Activated T-cell treated with anti-CD3 and anti-CD28 coated beads, Interleukin-2, amount 50 U/mL, for 72 hours (primary cell): ENCODE measurements around the gene KAT8. TPM values are rescaled to one million over a fixed set of nuclear protein-coding genes. Genes with fewer than 3 reads are reported as not detected.

Experiments used
- ATAC-seq, 2 donors: fragments of 150-1000 bp; cut with Tn5 transposase; replicated peaks in 1 of 2; 2 replicates each; pipeline ENCODE4 v1.10.0; 2021; ENCODE audit warnings: moderate library complexity in 2 of 2, mild to moderate bottlenecking in 1 of 2
- DNase-seq, 2 donors: peaks; one replicate each; pipeline ENCODE4 v3.0.0; 2021 to 2022; ENCODE audit warnings: mixed read lengths in 1 of 2
- H3K27ac Mint-ChIP-seq: one replicate; pipeline ENCODE4 v1.8.0; 2022; ENCODE audit warnings: mild to moderate bottlenecking, moderate library complexity, mixed read lengths
- H3K27me3 Mint-ChIP-seq: one replicate; pipeline ENCODE4 v1.8.0; 2022; ENCODE audit warnings: low read depth, mixed read lengths
- H3K36me3 Mint-ChIP-seq, 2 donors: one replicate each; pipeline ENCODE4 v1.8.0; 2022; ENCODE audit warnings: mixed read lengths in 2 of 2, mild to moderate bottlenecking in 1 of 2; ENCODE audit not compliant: insufficient read depth in 2 of 2
- H3K4me1 Mint-ChIP-seq: one replicate; pipeline ENCODE4 v1.8.0; 2022; ENCODE audit warnings: low read depth, mixed read lengths
- H3K4me3 Mint-ChIP-seq, 2 donors: one replicate each; pipeline ENCODE4 v1.8.0; 2022; ENCODE audit warnings: mild to moderate bottlenecking in 2 of 2, mixed read lengths in 2 of 2, moderate library complexity in 2 of 2
- H3K9me3 Mint-ChIP-seq, 2 donors: one replicate each; pipeline ENCODE4 v1.8.0; 2022; ENCODE audit warnings: mixed read lengths in 2 of 2
- total RNA-seq, 2 donors: library from RNA; stranded (reverse); gene quantifications; one replicate each; pipeline ENCODE4 v1.2.3, GENCODE V29; 2022

The KAT8 gene
- 10 to 100 TPM; 50.8 to 55.5 TPM for total RNA-seq

- H3K27me3 Mint-ChIP-seq = no peaks in the 10 kb centered on the region
- peak; percentile 94 to 95 for ATAC-seq
- peak within 1 kb of the TSS; percentile 71 for H3K27ac Mint-ChIP-seq
- H3K36me3 Mint-ChIP-seq = peaks cover 4 to 18% of the 10 kb centered on the region in 2 donors
- H3K4me1 Mint-ChIP-seq = peaks cover 38% of the 10 kb centered on the region
- H3K9me3 Mint-ChIP-seq = no peaks in the 10 kb centered on the region
- DNase-seq = peak; percentile 97 to 99
- peak within 1 kb of the TSS; percentile 82 for H3K4me3 Mint-ChIP-seq
Measured at GRCh38 chr16:31117384-31118222, at the start of gene KAT8. Gene KAT8, plus strand, starts transcription at chr16:31117664. Its CDS starts 18 bp downstream, at chr16:31117682.

GRCh38 chr16:31071861-31072260 is 45.6 kb upstream of the KAT8 start:
- Mint-ChIP-seq H3K9me3 (no peaks in the 10 kb centered on the region), H3K27me3 (no peaks in the 10 kb centered on the region), H3K4me1 (peaks cover 45% of the 10 kb centered on the region), H3K4me3 (peak overlapping the region; percentile 90 to 100), H3K36me3 (peaks cover 2 to 5% of the 10 kb centered on the region in 2 donors), H3K27ac (peak overlapping the region; percentile 93)
- no peak for DNase-seq
- no peak for ATAC-seq

DNA sequence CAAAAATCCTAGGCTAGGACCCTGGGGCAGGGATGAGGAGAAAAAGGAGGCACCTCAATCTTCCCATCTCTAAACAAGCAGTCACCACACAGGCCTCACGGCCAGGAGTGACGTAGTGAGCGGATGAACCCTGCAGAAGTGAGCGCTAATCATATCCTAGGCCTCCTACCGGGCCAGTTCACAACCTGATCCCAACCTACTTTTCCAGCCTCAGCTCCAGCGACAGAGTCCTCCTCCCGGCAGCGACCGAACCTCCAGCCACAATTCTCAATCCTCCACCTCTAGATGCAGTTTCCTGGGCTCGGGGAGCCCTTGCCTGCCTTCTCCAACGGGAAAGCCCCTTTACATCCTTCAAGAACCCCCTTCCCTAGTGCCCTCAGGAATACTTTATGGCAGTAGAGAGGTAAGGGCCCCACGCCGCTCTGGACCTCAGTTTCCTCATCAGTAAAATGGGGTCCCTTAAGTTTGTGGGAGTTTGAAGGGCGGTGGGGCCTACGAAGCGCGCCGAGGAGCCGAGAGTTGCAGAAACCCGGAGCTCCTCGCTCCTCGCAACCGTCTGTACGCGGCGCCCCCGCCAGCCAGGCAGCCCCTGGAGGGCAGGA is 44.8 kb upstream of the KAT8 start:
- H3K36me3 Mint-ChIP-seq = peaks cover 2 to 5% of the 10 kb centered on the region in 2 donors

GRCh38 chr16:31073142-31073969 is 44.1 kb upstream of the KAT8 start:
- Mint-ChIP-seq H3K27me3 (no peaks in the 10 kb centered on the region), H3K4me1 (peaks cover 45% of the 10 kb centered on the region)

More for the DNA sequence above, 44.8 kb upstream of the KAT8 start:
- H3K9me3 Mint-ChIP-seq = no peaks in the 10 kb centered on the region
- H3K27me3 Mint-ChIP-seq = no peaks in the 10 kb centered on the region
- peaks cover 45% of the 10 kb centered on the region for H3K4me1 Mint-ChIP-seq
- DNase-seq (peak; percentile 26 to 49), ATAC-seq (peak in 1 of 2 donors; percentile 0)
- peak overlapping the region; percentile 93 for H3K27ac Mint-ChIP-seq
- peak overlapping the region; percentile 90 to 100 for H3K4me3 Mint-ChIP-seq

DNA sequence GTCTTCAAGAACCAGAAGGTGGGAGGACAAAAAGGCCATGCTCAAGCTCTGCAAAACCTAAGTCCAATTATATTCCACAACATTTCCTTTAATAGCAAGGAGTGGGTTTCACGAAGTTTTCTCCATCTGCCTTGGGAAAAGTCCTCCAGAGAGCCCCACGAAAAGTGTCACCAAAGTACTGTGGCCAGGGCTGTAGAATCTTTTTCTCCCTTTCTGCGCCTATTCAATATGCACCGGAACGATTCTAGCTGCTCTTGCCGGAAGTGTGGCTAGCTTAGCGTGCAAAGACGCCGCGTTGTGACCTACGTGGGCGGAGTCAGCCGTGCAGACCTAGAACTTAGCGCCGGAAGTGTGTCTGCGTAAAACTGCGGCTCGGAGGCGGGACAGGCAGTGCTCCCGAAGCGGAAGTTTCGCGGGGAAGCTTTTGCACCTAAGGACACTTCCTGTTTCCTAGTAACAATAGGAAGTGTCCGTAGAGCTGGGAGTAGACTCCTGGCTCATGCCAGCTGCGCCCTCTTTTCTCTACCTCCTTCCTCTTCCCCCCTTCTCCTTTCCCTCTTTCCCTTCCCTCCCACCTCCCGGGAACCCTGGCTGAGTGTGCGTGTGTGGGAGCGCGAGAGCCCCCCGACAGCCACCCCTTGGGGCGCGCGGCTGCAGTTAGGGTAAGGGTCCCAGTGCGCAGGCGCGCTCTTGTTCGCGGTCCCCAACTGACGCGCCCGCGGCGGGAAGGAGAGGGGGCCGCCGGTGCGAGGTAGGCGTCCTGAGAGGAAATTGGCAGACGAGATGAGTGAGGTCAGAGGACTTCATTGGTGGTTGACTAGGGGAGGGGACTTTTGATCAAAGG is 43.3 kb upstream of the KAT8 start, which contains the start of the genes ZNF646 and ZNF668:
ZNF646 (plus strand) TSS at position 453 of the 844 bp plus-strand sequence. CDS start 1,903 bp downstream, outside the sequence.
ZNF668 (minus strand) TSS at position 271 of the 844 bp plus-strand sequence. CDS start 9,781 bp downstream, outside the sequence.
- no peaks in the 10 kb centered on the region for H3K9me3 Mint-ChIP-seq
- ATAC-seq (peak; percentile 82 to 83), DNase-seq (peak; percentile 97 to 99)
- H3K4me3 Mint-ChIP-seq = peak within 1 kb of the TSS; percentile 90 to 100
- no peaks in the 10 kb centered on the region for H3K27me3 Mint-ChIP-seq
- H3K27ac Mint-ChIP-seq = peak within 1 kb of the TSS; percentile 93
- peaks cover 2 to 8% of the 10 kb centered on the region in 2 donors for H3K36me3 Mint-ChIP-seq
- peaks cover 40% of the 10 kb centered on the region for H3K4me1 Mint-ChIP-seq

More at GRCh38 chr16:31073142-31073969, 44.1 kb upstream of the KAT8 start:
- Mint-ChIP-seq H3K4me3 (peak overlapping the region; percentile 90 to 100), H3K27ac (peak overlapping the region; percentile 93), H3K36me3 (peaks cover 2 to 5% of the 10 kb centered on the region in 2 donors), H3K9me3 (no peaks in the 10 kb centered on the region)
- peak; percentile 70 to 72 for ATAC-seq
- peak; percentile 92 to 93 for DNase-seq

GRCh38 chr16:31074814-31075183 is 42.7 kb upstream of the KAT8 start:
- Mint-ChIP-seq H3K36me3 (peaks cover 2 to 11% of the 10 kb centered on the region in 2 donors), H3K4me1 (peaks cover 36% of the 10 kb centered on the region), H3K9me3 (no peaks in the 10 kb centered on the region), H3K4me3 (peak overlapping the region; percentile 90 to 94), H3K27ac (peak overlapping the region; percentile 90), H3K27me3 (no peaks in the 10 kb centered on the region)
- DNase-seq = no peak
- ATAC-seq = no peak

- H3K9me3 Mint-ChIP-seq = no peaks in the 10 kb centered on the region
- H3K4me1 Mint-ChIP-seq = peaks cover 41% of the 10 kb centered on the region
- peaks cover 2 to 11% of the 10 kb centered on the region in 2 donors for H3K36me3 Mint-ChIP-seq
- DNase-seq (no peak), ATAC-seq (no peak)
- no peaks in the 10 kb centered on the region for H3K27me3 Mint-ChIP-seq
- peak overlapping the region in 1 of 2 donors; percentile 39 for H3K4me3 Mint-ChIP-seq
- H3K27ac Mint-ChIP-seq = no peak overlapping the region
Measured at GRCh38 chr16:31076319-31076718, 41.1 kb upstream of the KAT8 start.

GRCh38 chr16:31077024-31077423 is 40.4 kb upstream of the KAT8 start:
- peaks cover 34% of the 10 kb centered on the region for H3K4me1 Mint-ChIP-seq
- H3K36me3 Mint-ChIP-seq = peaks cover 2 to 11% of the 10 kb centered on the region in 2 donors
- ATAC-seq = no peak

GRCh38 chr16:31077592-31078396 is 39.7 kb upstream of the KAT8 start:
- H3K9me3 Mint-ChIP-seq = no peaks in the 10 kb centered on the region
- DNase-seq = no peak
- H3K27ac Mint-ChIP-seq = no peak overlapping the region
- no peak overlapping the region for H3K4me3 Mint-ChIP-seq
- peaks cover 2 to 11% of the 10 kb centered on the region in 2 donors for H3K36me3 Mint-ChIP-seq
- no peaks in the 10 kb centered on the region for H3K27me3 Mint-ChIP-seq
- H3K4me1 Mint-ChIP-seq = peaks cover 26% of the 10 kb centered on the region
- ATAC-seq = no peak

More at GRCh38 chr16:31077024-31077423, 40.4 kb upstream of the KAT8 start:
- Mint-ChIP-seq H3K9me3 (no peaks in the 10 kb centered on the region), H3K4me3 (no peak overlapping the region), H3K27ac (no peak overlapping the region), H3K27me3 (no peaks in the 10 kb centered on the region)
- no peak for DNase-seq

DNA sequence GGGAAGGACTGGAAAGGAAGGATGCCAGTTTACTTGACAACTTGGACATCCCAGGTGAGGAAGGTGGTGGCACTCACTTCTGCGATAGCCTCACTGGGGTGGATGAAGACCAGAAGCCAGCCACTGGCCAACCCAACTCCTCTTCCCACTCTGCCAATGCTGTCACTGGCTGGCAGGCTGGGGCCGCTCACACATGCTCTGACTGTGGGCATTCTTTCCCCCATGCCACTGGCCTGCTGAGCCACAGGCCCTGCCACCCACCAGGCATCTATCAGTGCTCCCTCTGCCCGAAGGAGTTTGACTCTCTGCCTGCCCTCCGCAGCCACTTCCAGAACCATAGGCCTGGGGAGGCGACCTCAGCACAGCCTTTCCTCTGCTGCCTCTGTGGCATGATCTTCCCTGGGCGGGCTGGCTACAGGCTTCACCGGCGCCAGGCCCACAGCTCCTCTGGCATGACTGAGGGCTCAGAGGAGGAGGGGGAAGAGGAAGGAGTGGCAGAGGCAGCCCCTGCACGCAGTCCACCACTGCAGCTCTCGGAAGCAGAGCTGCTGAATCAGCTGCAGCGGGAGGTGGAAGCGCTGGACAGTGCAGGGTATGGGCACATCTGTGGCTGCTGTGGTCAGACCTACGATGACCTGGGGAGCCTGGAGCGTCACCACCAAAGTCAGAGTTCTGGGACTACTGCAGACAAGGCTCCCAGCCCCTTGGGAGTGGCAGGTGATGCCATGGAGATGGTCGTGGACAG is 38.7 kb upstream of the KAT8 start:
- Mint-ChIP-seq H3K4me1 (peaks cover 26% of the 10 kb centered on the region), H3K36me3 (peaks cover 2 to 11% of the 10 kb centered on the region in 2 donors), H3K4me3 (no peak overlapping the region), H3K27me3 (no peaks in the 10 kb centered on the region), H3K27ac (no peak overlapping the region), H3K9me3 (no peaks in the 10 kb centered on the region)
- no peak for DNase-seq
- ATAC-seq = no peak
